HG03442 (cell line): ENCODE measurements around the gene DGCR8.

Experiments used
- ATAC-seq: cut with Tn5 transposase; IDR thresholded peaks from one replicate; pipeline ENCODE4 v1.9.1; 2021; ENCODE audit warnings: mild to moderate bottlenecking, moderate library complexity; ENCODE audit not compliant: unreplicated experiment

The DGCR8 gene

DNA sequence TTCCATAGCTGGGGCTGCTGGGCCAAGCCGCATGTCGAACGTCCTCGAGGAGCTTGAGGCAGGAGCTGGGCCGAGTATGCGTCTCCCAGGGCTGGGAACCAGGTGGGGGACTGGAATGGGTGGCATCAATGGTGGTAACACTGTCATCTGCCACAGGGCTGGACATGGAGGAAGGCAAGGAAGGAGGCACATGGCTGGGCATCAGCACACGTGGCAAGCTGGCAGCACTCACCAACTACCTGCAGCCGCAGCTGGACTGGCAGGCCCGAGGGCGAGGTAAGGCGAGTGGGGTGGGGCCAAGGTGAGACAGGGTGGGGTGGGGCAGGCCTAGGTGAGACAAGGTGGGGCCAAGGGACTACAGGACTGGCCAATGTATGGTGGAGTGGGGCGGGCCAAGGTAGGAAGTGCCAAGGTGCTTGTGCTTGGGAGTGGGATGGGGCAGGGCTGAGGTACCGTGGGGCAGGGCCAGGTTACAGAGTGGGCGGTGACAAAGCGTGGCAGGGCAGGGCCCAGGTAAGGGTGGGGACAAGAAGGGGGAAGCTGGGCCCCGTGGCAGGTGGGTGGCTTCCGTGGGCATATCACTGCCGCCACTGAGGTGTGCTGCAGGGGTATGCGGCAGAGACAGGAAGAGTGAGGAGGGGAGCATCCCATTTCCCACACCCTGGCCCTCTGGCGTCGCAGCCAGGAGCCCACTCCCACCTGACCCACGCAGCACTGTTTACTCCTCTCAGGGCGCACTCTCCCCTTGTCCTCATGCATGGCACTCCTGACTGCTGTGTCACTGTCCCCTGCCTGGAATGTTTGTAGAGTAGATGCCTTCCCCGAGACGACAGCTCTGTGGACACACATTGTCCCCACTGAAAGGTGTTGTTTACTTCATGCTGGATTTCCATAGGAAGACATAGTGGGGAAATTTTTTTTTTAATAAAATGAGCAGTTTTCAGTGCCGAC lies 27.5 kb upstream of the DGCR8 start:
- no peak for ATAC-seq

GRCh38 chr22:20053407-20054033 lies 26.5 kb upstream of the DGCR8 start:
- no peak for ATAC-seq

- no peak for ATAC-seq
These were observed 26.0 kb upstream of the DGCR8 start for GRCh38 chr22:20054034-20054427.

DNA sequence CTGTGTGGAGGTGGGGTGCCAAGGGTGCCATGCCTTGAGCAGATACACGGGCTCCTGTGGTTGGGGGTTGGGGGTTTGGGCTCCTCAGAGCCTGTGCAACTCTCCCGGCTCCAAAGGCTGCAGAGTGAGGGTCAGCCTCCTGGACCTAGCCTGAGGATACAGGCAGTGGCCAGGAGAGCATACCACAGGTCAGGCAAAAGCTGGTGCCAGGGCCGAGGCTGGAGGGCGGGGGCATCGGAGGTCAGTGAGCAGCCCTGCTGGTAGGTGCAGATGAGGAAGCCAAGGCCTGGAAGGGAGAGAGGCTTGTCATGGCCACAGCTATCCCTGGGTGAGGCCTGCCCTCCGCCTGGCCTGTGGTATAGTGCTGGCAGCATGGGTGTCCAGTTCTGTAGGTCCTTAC lies 25.6 kb upstream of the DGCR8 start:
- no peak for ATAC-seq

DNA sequence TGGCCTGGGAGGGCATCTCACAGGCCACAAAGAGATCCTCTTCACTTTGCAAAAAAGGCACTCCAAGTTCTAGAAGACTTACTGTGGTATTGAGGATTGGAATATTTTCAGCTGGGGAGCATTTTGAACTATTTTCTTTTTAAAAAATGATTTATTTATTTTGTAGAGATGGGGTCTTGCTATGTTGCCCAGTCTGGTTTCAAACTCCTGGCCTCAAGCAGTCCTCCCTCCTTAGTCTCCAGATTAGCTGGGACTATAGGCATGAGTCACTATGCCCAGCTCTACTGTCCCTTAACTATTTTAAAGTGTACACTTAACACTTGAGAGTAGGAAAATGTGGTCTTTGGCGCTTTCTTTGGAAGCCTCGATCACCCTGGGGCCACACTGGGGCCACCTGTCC lies 24.9 kb upstream of the DGCR8 start:
- ATAC-seq = no peak

- no peak for ATAC-seq
These were observed 24.4 kb upstream of the DGCR8 start for GRCh38 chr22:20055654-20056053.

DNA sequence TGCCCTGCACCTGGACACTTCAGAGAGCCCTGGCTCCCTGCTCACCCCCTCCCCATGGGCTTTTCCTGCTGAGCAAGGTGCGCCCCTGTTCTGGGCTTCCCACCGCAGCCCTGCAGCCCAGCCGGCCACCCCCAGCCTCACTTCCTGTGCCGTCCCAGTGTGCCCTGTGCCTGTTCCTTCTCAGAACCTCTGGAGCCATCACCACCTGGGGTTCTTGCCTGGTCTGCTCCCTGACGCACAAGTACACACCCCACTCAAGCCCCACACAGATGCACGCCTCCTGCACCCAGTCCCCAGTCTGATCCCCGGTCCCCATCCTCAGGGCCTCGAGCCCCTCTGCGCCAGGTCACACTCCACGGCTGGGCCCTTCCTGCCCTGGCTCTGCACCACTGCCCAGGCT lies 23.9 kb upstream of the DGCR8 start:
- no peak for ATAC-seq

GRCh38 chr22:20056696-20057386 lies 23.2 kb upstream of the DGCR8 start:
- ATAC-seq = no peak

GRCh38 chr22:20057596-20058268 lies 22.3 kb upstream of the DGCR8 start:
- no peak for ATAC-seq

DNA sequence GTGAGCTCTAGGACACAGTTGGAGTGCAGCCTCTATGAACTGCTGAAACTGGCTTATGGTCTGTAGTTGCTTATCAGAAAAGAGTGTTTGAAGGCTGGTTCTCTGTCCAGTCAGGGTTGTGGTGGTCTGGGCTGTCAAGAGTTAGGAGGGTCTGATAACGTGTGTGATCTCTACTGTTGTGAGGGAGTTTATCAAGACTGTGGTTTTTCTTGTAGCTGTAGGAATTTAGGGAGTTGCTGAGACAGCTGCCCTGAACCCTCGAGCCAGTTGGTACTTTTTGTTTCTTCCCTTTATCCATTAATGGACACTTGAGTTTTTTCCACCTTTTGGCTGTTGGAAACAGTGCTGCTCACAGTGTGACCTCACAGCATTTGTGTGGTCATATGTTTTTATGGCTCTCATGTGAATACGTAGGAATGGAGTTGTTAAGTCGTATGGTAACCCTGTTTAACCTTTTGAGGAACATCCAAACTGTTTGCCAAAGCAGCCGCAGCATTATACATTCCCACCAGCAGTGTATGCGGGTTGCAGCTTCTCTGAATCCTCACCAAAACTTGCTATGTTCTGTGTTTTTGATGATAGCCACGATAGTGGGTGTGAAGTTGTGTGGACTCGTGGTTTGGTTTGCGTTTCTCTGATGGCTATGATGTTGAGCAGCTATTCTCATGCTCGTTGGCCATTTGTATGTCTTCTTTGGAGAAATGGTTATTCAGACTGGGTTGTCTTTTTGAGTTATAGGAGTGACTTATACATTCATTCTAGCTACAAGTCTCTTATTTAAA lies 20.9 kb upstream of the DGCR8 start:
- no peak for ATAC-seq

DNA sequence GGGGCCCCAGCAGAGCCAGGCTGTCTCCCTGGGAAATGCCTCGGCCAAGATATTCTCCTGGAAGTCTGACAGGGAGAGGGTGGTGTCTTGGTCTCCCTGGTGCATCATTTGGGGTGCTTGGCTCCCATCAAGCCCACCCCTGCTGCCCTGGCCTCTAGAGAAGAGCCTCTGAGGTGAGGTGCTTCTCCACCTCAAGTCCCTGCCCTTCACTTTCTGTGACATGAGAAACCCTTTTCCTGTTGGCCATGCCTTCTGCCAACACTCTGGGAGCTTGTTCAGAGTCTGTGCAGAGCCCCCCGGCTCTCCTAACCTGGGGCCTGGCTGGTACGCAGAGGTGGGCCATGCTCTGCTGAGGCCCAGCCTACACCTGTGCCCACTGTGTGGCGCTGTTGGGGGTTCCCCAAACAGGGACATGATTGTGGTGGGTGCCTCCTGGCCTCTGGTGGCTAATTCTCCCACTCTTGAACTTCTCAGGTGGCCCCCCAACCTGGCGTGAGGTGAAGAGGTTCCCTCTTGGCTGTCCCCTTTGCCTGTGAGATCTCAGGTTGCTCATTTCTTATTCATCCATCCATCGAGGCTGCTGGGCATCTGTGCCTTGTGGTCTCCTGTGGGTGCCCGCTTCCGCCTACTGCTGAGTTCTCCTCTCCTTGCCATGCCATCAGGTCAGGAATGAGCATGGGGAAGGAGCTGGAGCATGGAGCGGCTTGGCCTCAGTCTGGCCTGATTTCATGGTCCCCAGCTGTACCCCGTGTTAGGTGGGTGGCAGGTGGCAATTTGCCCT lies 19.2 kb upstream of the DGCR8 start:
- ATAC-seq = no peak

- ATAC-seq = no peak
These were observed 18.6 kb upstream of the DGCR8 start for GRCh38 chr22:20061481-20061861.

DNA sequence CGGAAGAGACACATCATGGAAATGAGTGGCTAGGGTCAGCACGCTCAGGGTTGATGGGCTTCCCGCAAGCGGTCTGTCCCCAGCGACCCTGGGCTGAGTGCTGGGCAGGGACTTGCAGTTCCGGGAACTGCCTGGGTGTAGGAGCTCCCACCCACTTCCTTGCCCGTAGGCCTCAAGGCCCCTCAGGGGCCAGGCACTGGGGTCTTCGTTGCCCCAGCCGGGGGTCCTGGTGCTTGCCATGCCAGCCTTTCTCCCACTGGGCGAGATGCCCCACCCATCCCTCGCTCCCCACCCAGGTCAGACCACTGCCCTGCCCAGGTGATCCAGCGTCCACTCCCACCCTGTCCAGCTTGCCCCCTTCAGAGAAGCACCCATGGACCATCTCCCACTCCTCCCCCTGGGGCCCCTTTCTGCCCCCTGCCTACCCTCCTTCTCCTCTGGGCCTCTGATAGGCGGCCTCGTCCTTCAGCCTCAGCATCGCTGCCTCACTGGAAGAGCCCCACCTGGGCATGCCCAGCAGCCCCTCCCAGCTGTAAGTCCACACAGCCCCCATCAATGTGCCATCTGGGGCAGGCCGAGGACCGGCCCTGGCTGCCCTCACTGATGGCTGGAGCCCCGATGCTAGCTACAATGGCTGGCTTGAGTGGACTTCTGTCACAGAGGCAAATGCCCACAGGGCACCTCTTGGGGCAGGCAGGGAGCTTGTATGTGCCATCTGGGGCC lies 17.8 kb upstream of the DGCR8 start:
- no peak for ATAC-seq

- ATAC-seq = no peak
These were observed 17.3 kb upstream of the DGCR8 start for GRCh38 chr22:20062766-20063083.

DNA sequence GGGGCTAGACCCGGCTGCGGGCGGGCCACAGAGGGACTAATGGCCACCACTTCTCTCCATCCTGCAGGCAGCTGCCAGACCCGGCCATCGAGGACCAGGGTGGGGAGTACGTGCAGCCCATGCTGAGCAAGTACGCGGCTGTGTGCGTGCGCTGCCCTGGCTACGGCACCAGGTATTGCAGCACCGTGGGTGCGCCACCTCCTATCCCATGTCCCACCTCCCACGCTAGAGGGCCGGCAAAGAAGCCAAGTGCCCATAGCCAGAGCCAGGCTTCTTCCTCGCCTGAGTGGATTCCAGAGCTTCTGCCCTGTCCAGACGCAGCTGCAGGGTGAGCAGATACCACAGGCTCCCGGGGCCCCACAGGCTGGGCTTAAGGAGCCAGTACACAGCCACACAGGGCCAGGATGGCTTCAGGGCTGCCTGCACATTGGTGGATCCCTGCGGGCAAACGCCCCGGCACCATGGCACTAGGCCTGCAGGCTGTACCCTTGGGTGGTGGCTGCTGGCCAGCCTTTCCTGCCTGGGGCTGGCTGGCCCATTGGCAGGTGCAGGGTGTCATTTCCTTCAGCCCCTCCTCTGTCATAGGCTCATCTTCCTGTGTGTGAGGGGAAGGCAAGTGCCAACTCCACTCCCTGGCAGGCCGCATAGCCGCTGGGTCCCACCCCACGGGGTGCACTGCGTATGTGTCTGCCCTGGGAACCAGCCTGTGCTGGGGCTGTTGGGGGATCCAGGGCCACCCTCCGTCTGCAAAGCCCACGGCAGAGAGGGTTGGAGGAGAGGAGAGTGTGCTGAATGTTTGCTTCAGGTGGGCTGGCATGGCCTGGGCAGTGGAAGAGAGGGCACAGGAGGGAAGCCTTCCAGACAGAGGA lies 16.5 kb upstream of the DGCR8 start:
- ATAC-seq = no peak

DNA sequence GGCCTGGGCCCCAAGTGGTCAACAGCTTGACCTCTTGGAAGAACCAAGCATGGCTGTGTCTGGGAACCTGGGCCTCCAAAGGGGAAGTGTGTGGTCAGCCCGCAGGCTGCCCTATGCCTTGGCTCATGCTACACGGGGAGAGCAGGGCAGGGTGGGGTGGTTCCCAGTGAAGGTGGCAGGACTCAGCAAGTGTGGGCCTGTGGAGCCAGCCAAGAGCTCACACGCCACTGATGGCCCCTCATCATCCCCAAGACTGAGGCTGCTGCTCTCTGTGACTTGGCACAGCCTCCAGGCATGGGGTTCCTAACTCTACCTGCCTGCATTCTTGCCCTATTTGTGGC lies 15.9 kb upstream of the DGCR8 start:
- no peak for ATAC-seq

DNA sequence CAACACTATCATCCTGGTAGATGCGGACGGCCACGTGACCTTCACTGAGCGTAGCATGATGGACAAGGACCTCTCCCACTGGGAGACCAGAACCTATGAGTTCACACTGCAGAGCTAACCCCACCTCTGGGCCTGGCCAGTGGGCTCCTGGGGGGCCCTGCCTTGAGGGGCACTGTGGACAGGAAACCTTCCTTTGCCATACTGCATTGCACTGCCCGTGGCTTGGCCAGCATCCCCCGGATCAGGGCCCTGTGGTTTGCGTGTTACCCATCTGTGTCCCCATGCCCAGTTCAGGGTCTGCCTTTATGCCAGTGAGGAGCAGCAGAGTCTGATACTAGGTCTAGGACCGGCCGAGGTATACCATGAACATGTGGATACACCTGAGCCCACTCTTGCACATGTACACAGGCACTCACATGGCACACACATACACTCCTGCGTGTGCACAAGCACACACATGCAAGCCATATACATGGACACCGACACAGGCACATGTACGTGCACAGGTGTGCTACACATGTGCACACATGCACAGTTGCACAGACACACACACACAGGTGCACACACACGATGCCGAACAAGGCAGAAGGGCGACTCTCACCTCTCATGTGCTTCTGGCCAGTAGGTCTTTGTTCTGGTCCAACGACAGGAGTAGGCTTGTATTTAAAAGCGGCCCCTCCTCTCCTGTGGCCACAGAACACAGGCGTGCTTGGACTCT lies 15.3 kb upstream of the DGCR8 start:
- ATAC-seq = no peak
